Astrocyte of the spinal cord (primary cell): Measurements from ENCODE around the gene ACOT12.
"Not testable (repeated sequence)": the region's sequence is repeated elsewhere in the genome, so short reads cannot be mapped to it uniquely, and the experiment has no call there.

ENCODE experiments used
- DNase-seq: peaks from one replicate; pipeline ENCODE4 v3.0.0; 2011; ENCODE audit warnings: low read depth, low spot score
- H3K4me3 ChIP-seq: 2 replicates; pipeline ENCODE4 v1.5.1; 2011; ENCODE audit warnings: low read depth, mild to moderate bottlenecking, low read length, moderate library complexity
- CTCF ChIP-seq: IDR thresholded peaks from 2 replicates; pipeline ENCODE4 v1.5.1; 2012; ENCODE audit warnings: low read depth, mild to moderate bottlenecking, low read length, inconsistent platforms
- in situ Hi-C: cut with HindIII; loops from 2 replicates; pipeline ENCODE4 v1.10.0; 2017; ENCODE audit warnings: low sequenced_read_pairs

The ACOT12 gene

DNA sequence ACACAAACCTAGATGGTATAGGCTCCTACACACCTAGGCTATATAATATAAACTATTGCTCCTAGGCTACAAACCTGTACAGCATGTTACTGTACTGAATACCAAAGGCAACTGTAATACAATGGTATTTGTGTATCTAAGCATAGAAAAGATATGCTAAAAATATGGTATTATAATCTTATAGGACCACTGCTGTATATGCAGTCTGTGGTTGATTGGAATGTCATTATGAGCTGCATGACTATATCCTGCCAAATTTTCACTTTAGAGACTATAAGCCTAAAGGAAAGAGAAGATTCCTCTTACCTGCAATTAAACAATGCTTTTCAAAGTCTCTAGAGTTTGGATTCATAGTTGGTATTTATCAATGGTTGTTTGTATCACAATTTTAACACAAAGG lies 24.7 kb upstream of the ACOT12 start:
- in situ Hi-C loops = no loop called here
- no peak for TF ChIP-seq CTCF
- H3K4me3 ChIP-seq = no peak overlapping the region
- DNase-seq = peak; percentile 20

DNA sequence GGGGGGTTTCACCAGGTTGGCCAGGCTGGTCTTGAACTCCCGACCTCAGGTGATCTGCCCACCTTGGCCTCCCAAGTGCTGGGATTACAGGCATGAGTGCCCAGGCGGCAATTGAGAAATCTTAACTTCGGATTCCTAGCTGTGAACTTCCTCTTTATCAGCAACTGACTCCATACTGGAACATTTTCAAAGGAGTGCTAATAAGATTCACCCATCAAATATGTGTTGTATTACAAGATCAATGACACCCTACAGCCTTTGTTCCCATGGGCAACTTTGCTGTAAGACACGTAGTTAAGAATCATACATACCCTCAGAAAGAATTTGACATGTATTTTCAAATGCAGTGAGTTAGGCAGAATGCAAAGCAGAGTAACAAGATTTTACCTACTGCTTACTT lies 23.1 kb upstream of the ACOT12 start:
- no peak for TF ChIP-seq CTCF
- H3K4me3 ChIP-seq = no peak overlapping the region
- in situ Hi-C loops = no loop called here
- no peak for DNase-seq

DNA sequence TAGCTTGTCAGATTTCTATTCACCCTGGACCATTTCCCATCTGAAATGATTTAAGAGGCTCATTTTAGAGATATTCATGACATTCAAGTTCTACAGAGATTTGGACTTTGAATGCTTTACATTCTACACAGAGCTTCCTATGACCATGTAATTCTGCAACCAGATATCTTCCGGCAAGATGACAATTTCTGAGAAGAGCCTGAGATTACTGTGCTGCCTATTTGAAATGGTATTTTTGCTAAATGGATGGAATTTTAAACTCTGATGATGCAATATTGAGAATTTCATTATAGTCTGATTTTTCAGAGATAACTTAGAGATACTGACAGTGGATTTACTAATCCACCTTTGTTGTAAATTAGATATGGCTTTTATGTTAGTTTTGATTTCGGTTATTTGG lies 16.0 kb upstream of the ACOT12 start:
- H3K4me3 ChIP-seq = no peak overlapping the region
- in situ Hi-C loops = no loop called here
- no peak for TF ChIP-seq CTCF
- DNase-seq = no peak

- TF ChIP-seq CTCF = no peak
- in situ Hi-C loops = no loop called here
- H3K4me3 ChIP-seq = no peak overlapping the region
- DNase-seq = no peak
These were observed 15.4 kb upstream of the ACOT12 start for GRCh38 chr5:81409361-81409760.

- no peak overlapping the region for H3K4me3 ChIP-seq
- no peak for DNase-seq
- TF ChIP-seq CTCF = no peak
- in situ Hi-C loops = no loop called here
These were observed 14.6 kb upstream of the ACOT12 start for GRCh38 chr5:81408496-81408895.

GRCh38 chr5:81407811-81408210 lies 13.9 kb upstream of the ACOT12 start:
- in situ Hi-C loops = not testable (repeated sequence)

DNA sequence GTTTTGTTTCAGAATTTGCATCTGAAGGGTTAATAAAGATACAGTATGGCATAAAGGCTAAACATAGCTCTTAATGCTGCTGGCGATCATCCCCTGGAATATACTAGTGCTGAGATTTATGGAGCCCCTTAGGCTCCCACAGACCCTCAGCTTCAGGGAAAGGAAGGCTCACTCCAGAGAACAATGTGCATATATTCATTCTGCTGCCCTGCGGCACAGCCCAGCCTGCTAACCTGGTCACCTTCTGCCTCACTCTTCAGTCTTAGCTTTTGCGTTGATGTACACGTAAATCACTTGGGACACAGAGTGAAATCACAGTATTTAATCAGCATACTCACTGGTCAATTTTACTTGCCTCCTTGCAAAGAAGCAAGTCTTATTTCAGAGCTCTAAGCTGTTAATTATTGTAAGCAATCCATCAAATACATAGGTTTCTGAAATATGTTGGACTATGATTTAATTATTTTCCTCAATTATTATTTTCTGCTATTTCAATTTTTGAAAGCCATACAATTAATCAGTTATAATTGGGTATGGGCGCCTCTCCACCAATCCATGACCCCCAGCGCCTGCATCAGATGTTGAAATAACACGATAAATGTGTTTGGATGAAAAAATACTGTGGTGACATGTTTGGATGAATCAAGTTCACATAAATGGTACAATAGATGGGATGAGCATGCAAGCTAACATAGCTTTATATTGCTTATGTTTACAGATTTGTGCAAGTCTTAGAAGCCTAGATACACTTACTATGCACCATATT lies 11.4 kb upstream of the ACOT12 start:
- no peak for DNase-seq
- in situ Hi-C loops = no loop called here
- H3K4me3 ChIP-seq = no peak overlapping the region
- TF ChIP-seq CTCF = no peak

More at GRCh38 chr5:81407811-81408210, 13.9 kb upstream of the ACOT12 start:
- not testable (repeated sequence) for H3K4me3 ChIP-seq, DNase-seq
